ENCODE measurements around the gene LRRK2.

DNA sequence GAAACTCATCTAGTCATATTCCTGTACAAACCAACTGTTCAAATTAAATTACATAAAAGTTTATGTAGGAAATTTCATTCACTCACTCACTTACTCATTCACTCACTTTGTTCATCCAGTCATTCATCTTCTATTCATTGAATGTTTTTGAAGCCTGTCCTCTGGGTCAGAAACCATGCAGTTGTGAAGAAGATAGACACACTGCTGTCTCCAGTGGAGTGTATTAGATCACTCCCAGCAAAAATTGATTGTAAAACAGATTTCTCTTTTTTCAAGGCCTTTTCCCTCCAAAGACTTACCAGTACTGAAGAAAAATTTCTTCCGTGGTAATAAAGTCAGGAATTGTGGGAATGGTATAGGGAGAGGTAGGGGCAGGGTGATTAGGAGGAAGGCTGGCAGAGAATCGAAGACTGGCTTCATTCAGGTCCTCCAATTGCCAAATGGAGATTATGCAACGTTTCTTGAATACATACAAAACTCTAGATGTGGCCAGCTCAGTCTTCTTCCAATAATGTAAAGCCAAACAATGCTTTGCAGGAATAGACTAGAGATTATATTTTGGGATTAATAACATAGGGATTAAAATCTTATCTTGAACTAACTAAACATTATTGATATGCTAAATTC lies 9.1 kb downstream of the LRRK2 start:
- TF ChIP-seq, protein P1, sequence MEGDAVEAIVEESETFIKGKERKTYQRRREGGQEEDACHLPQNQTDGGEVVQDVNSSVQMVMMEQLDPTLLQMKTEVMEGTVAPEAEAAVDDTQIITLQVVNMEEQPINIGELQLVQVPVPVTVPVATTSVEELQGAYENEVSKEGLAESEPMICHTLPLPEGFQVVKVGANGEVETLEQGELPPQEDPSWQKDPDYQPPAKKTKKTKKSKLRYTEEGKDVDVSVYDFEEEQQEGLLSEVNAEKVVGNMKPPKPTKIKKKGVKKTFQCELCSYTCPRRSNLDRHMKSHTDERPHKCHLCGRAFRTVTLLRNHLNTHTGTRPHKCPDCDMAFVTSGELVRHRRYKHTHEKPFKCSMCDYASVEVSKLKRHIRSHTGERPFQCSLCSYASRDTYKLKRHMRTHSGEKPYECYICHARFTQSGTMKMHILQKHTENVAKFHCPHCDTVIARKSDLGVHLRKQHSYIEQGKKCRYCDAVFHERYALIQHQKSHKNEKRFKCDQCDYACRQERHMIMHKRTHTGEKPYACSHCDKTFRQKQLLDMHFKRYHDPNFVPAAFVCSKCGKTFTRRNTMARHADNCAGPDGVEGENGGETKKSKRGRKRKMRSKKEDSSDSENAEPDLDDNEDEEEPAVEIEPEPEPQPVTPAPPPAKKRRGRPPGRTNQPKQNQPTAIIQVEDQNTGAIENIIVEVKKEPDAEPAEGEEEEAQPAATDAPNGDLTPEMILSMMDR (IDR thresholded peaks at IDR 0.05 in 8 of 11, conservative IDR thresholded peaks at IDR 0.05 in 3 of 11), result no peak
- TF ChIP-seq POLR2AphosphoS5 (IDR thresholded peaks at IDR 0.05), result no peak

All from spleen (tissue), 7 donors.